ENCODE measurements around the gene PDE4D.

Gene PDE4D

GRCh38 chr5:58924306-58924705 is 969.2 kb downstream of the PDE4D start:
- Histone ChIP-seq H3K4me3 (no peak overlapping the region), H3K4me1 (no peaks in the 10 kb centered on the region), H3K27me3 (ENCODE audit: low read depth) (peaks cover 3% of the 10 kb centered on the region; the same call in 1 of the 2 replicates), H3K9me3 (no peaks in the 10 kb centered on the region), H3K36me3 (replicated peaks) (no peaks in the 10 kb centered on the region)
- in situ Hi-C loops (cut with MboI; ENCODE audit: low sequenced_read_pairs) = no loop called here
- DNase-seq (ENCODE audit: low spot score in 2 of 2) = no peak

GRCh38 chr5:58923355-58923754 is 970.2 kb downstream of the PDE4D start:
- Histone ChIP-seq H3K9me3 (no peaks in the 10 kb centered on the region), H3K36me3 (replicated peaks) (no peaks in the 10 kb centered on the region), H3K27me3 (ENCODE audit: low read depth) (peaks cover 3% of the 10 kb centered on the region; the same call in 1 of the 2 replicates), H3K4me3 (no peak overlapping the region), H3K4me1 (peaks cover 1% of the 10 kb centered on the region; the same call in 1 of the 2 replicates)
- in situ Hi-C loops (cut with MboI; ENCODE audit: low sequenced_read_pairs) = no loop called here
- no peak for DNase-seq (ENCODE audit: low spot score in 2 of 2)

- in situ Hi-C loops (cut with MboI; ENCODE audit: low sequenced_read_pairs) = no loop called here
- H3K4me1 ChIP-seq = peaks cover 3% of the 10 kb centered on the region; the same call in 1 of the 2 replicates
Observed at GRCh38 chr5:58922461-58923171, 970.9 kb downstream of the PDE4D start.

GRCh38 chr5:58921159-58921558 is 972.4 kb downstream of the PDE4D start:
- Histone ChIP-seq H3K4me3 (no peak overlapping the region), H3K36me3 (replicated peaks) (no peaks in the 10 kb centered on the region), H3K9me3 (no peaks in the 10 kb centered on the region), H3K4me1 (peaks cover 3% of the 10 kb centered on the region; the same call in 1 of the 2 replicates), H3K27me3 (ENCODE audit: low read depth) (no peaks in the 10 kb centered on the region)
- no peak for DNase-seq (ENCODE audit: low spot score in 2 of 2)
- in situ Hi-C loops (cut with MboI; ENCODE audit: low sequenced_read_pairs) = no loop called here

More at GRCh38 chr5:58922461-58923171, 970.9 kb downstream of the PDE4D start:
- Histone ChIP-seq H3K27me3 (ENCODE audit: low read depth) (peaks cover 3% of the 10 kb centered on the region; the same call in 1 of the 2 replicates), H3K4me3 (no peak overlapping the region), H3K36me3 (replicated peaks) (no peaks in the 10 kb centered on the region), H3K9me3 (no peaks in the 10 kb centered on the region)
- DNase-seq (ENCODE audit: low spot score in 2 of 2) = no peak

GRCh38 chr5:58919833-58920232 is 973.7 kb downstream of the PDE4D start:
- Histone ChIP-seq H3K4me1 (peaks cover 3% of the 10 kb centered on the region; the same call in 1 of the 2 replicates), H3K9me3 (no peaks in the 10 kb centered on the region), H3K36me3 (replicated peaks) (no peaks in the 10 kb centered on the region), H3K4me3 (no peak overlapping the region), H3K27me3 (ENCODE audit: low read depth) (no peaks in the 10 kb centered on the region)
- no peak for DNase-seq (ENCODE audit: low spot score in 2 of 2)
- in situ Hi-C loops (cut with MboI; ENCODE audit: low sequenced_read_pairs) = no loop called here

Data from HAP-1 (cell line).